ENCODE results near the gene MAP1B.

DNA sequence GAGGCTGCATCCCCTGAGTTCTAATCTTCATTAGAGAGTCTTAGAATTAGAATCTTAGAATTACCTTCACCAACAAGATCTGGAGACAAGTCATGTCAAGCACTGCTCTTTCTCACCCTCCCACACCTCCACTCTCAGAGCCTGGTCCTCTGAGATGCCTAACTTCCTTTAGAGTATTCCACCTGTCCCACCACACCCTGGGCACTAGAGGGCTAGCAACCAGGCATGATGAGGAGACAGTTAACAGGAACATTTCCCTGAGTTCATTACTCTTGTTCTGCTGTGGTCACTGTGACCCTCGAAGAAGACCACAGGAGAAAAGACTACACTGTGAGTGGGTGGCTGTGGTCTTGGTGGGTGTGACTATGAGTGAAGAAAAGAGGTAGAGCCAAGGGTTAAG, 25.2 kb upstream of the MAP1B start:
- TF ChIP-seq, protein P1, sequence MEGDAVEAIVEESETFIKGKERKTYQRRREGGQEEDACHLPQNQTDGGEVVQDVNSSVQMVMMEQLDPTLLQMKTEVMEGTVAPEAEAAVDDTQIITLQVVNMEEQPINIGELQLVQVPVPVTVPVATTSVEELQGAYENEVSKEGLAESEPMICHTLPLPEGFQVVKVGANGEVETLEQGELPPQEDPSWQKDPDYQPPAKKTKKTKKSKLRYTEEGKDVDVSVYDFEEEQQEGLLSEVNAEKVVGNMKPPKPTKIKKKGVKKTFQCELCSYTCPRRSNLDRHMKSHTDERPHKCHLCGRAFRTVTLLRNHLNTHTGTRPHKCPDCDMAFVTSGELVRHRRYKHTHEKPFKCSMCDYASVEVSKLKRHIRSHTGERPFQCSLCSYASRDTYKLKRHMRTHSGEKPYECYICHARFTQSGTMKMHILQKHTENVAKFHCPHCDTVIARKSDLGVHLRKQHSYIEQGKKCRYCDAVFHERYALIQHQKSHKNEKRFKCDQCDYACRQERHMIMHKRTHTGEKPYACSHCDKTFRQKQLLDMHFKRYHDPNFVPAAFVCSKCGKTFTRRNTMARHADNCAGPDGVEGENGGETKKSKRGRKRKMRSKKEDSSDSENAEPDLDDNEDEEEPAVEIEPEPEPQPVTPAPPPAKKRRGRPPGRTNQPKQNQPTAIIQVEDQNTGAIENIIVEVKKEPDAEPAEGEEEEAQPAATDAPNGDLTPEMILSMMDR (IDR thresholded peaks at IDR 0.05 in 2 of 3, conservative IDR thresholded peaks at IDR 0.05 in 1 of 3; ENCODE audit: control insufficient read depth in 2 of 3, extremely low read depth in 1 of 3, insufficient read depth in 1 of 3, low read depth in 3 of 3, low read length in 3 of 3), result no peak
- TF ChIP-seq ZNF274 (IDR thresholded peaks at IDR 0.05; ENCODE audit: insufficient read depth, insufficient read length) (no peak), RBBP5 (conservative IDR thresholded peaks at IDR 0.05) (no peak), MTA3 (IDR thresholded peaks at IDR 0.05; ENCODE audit: borderline replicate concordance, low read length) (no peak), YY1 (IDR thresholded peaks at IDR 0.05; ENCODE audit: low read depth, low read length) (no peak), ASH2L (IDR thresholded peaks at IDR 0.05; ENCODE audit: borderline replicate concordance, low read depth) (no peak), BCL11A (IDR thresholded peaks at IDR 0.05; ENCODE audit: low read depth, low read length) (no peak), HDAC2 (IDR thresholded peaks at IDR 0.05) (no peak), NR2C2 (IDR thresholded peaks at IDR 0.05; ENCODE audit: borderline replicate concordance, control insufficient read depth, insufficient read length, low read depth) (no peak), CHD4 (IDR thresholded peaks at IDR 0.05) (no peak), POLR2AphosphoS5 (IDR thresholded peaks at IDR 0.05; ENCODE audit: low read length) (no peak), MYC (IDR thresholded peaks at IDR 0.05; ENCODE audit: insufficient read depth, insufficient read length, insufficient replicate concordance, low read length, severe bottlenecking) (no peak), CHD1 (IDR thresholded peaks at IDR 0.05; ENCODE audit: low read depth, low read length) (no peak)

Measured in GM12878 (cell line).